Loucy (cell line): ENCODE results near the gene VDAC1.

ENCODE experiments used
- H2AFZ ChIP-seq: fragments of 200-600 bp; sonication (generic); 2 replicates; pipeline ENCODE4 v1.6.0; 2016; ENCODE audit warnings: antibody characterized with exemption, mild to moderate bottlenecking, low read length, moderate library complexity
- H3F3A ChIP-seq: fragments of 200-600 bp; 2 replicates; pipeline ENCODE4 v1.6.0; 2016; ENCODE audit warnings: antibody characterized with exemption, low read depth, mild to moderate bottlenecking
- H3K27me3 ChIP-seq: fragments of 200-600 bp; sonication (generic); 2 replicates; pipeline ENCODE4 v1.6.1; 2014; ENCODE audit warnings: low read length, mild to moderate bottlenecking; ENCODE audit not compliant: insufficient read depth, poor library complexity, severe bottlenecking
- H3K36me3 ChIP-seq: fragments of 200-600 bp; sonication (generic); 2 replicates; pipeline ENCODE4 v1.6.1; 2016; ENCODE audit warnings: low read length; ENCODE audit not compliant: insufficient read depth
- H3K4me1 ChIP-seq: fragments of 200-600 bp; sonication (generic); 2 replicates; pipeline ENCODE4 v1.5.1; 2014; ENCODE audit warnings: low read length, mild to moderate bottlenecking; ENCODE audit not compliant: insufficient read depth, poor library complexity, severe bottlenecking
- H3K4me2 ChIP-seq: fragments of 200-600 bp; sonication (generic); 2 replicates; pipeline ENCODE4 v1.6.0; 2014; ENCODE audit warnings: antibody characterized with exemption, low read length, low read depth, mild to moderate bottlenecking; ENCODE audit not compliant: poor library complexity, severe bottlenecking
- H3K4me3 ChIP-seq: fragments of 200-600 bp; sonication (generic); 2 replicates; pipeline ENCODE4 v1.5.1; 2014; ENCODE audit warnings: low read length, mild to moderate bottlenecking, mixed read lengths; ENCODE audit not compliant: poor library complexity, severe bottlenecking
- H3K79me2 ChIP-seq: fragments of 200-600 bp; sonication (generic); 2 replicates; pipeline ENCODE4 v1.6.1; 2014; ENCODE audit warnings: low read length; ENCODE audit not compliant: insufficient read depth
- H3K9ac ChIP-seq: fragments of 200-600 bp; sonication (generic); 2 replicates; pipeline ENCODE4 v1.6.0; 2014; ENCODE audit warnings: mild to moderate bottlenecking, low read depth, low read length, moderate library complexity; ENCODE audit not compliant: poor library complexity, severe bottlenecking
- H3K9me2 ChIP-seq: fragments of 200-600 bp; sonication (generic); replicated peaks from 2 replicates; pipeline ENCODE4 v1.6.1; 2016; ENCODE audit warnings: low read depth, low read length, mixed read lengths
- H3K9me3 ChIP-seq: fragments of 200-600 bp; sonication (generic); 2 replicates; pipeline ENCODE4 v1.6.1; 2014; ENCODE audit warnings: mild to moderate bottlenecking, antibody characterized with exemption, low read length, low read depth; ENCODE audit not compliant: insufficient read depth
- H4K20me1 ChIP-seq: fragments of 200-600 bp; sonication (generic); 2 replicates; pipeline ENCODE4 v1.6.0; 2014; ENCODE audit warnings: antibody characterized with exemption, low read length, mild to moderate bottlenecking; ENCODE audit not compliant: insufficient read depth, poor library complexity, severe bottlenecking
- CTCF ChIP-seq: fragments of 200-600 bp; sonication (generic); conservative IDR thresholded peaks from 2 replicates; pipeline ENCODE4 v1.5.1; 2014; ENCODE audit warnings: mild to moderate bottlenecking, antibody characterized with exemption, low read length
- EZH2phosphoT487 ChIP-seq: fragments of 200-600 bp; IDR thresholded peaks from 2 replicates; pipeline ENCODE4 v1.6.1; 2018; ENCODE audit warnings: antibody characterized with exemption, mild to moderate bottlenecking, moderate library complexity, borderline replicate concordance

The VDAC1 gene

GRCh38 chr5:134029156-134029555 lies 24.4 kb upstream of the VDAC1 start:
- no peaks in the 10 kb centered on the region for H3K36me3 ChIP-seq
- H3K9me3 ChIP-seq, result no peaks in the 10 kb centered on the region
- H3K9me2 ChIP-seq, result no peaks in the 10 kb centered on the region
- H3K9ac ChIP-seq, result no peak overlapping the region
- no peaks in the 10 kb centered on the region for H3K27me3 ChIP-seq
- no peaks in the 10 kb centered on the region for H3F3A ChIP-seq
- no peak overlapping the region for H3K4me2 ChIP-seq
- H3K79me2 ChIP-seq, result no peaks in the 10 kb centered on the region
- TF ChIP-seq CTCF (no peak), EZH2phosphoT487 (no peak)
- no peaks in the 10 kb centered on the region for H4K20me1 ChIP-seq
- no peak overlapping the region for H2AFZ ChIP-seq
- no peaks in the 10 kb centered on the region for H3K4me1 ChIP-seq
- H3K4me3 ChIP-seq, result no peak overlapping the region

- Histone ChIP-seq H3K9me3 (no peaks in the 10 kb centered on the region), H3K36me3 (no peaks in the 10 kb centered on the region), H2AFZ (no peak overlapping the region), H3K9ac (no peak overlapping the region), H3K79me2 (no peaks in the 10 kb centered on the region), H3K4me1 (no peaks in the 10 kb centered on the region), H3K27me3 (no peaks in the 10 kb centered on the region), H3K9me2 (no peaks in the 10 kb centered on the region), H3F3A (no peaks in the 10 kb centered on the region), H3K4me3 (no peak overlapping the region), H3K4me2 (no peak overlapping the region), H4K20me1 (no peaks in the 10 kb centered on the region)
- TF ChIP-seq EZH2phosphoT487 (no peak), CTCF (no peak)
Measured at GRCh38 chr5:134028496-134028895, 23.7 kb upstream of the VDAC1 start.

GRCh38 chr5:134027288-134027615 lies 22.5 kb upstream of the VDAC1 start:
- Histone ChIP-seq H3K9ac (no peak overlapping the region), H3K79me2 (no peaks in the 10 kb centered on the region), H3K9me3 (no peaks in the 10 kb centered on the region), H4K20me1 (no peaks in the 10 kb centered on the region), H3K36me3 (no peaks in the 10 kb centered on the region), H3K4me2 (no peak overlapping the region), H3K4me1 (no peaks in the 10 kb centered on the region), H3K4me3 (no peak overlapping the region), H3F3A (no peaks in the 10 kb centered on the region), H3K9me2 (no peaks in the 10 kb centered on the region), H3K27me3 (no peaks in the 10 kb centered on the region), H2AFZ (no peak overlapping the region)
- TF ChIP-seq EZH2phosphoT487, result no peak
- TF ChIP-seq CTCF, result no peak
